GM18517 (cell line): Measurements from ENCODE around the gene CNPY1.

Experiments used
- ATAC-seq: cut with Tn5 transposase; IDR thresholded peaks from one replicate; pipeline ENCODE4 v1.9.1; 2021; ENCODE audit warnings: mild to moderate bottlenecking, moderate library complexity; ENCODE audit not compliant: unreplicated experiment

CNPY1 gene

GRCh38 chr7:155490697-155491628, 55.4 kb downstream of the CNPY1 start:
- ATAC-seq, result peak; percentile 86

GRCh38 chr7:155489862-155490696, 56.3 kb downstream of the CNPY1 start:
- peak; percentile 22 for ATAC-seq

GRCh38 chr7:155489158-155489840, 57.1 kb downstream of the CNPY1 start:
- ATAC-seq, result no peak

- ATAC-seq, result no peak
Measured at GRCh38 chr7:155488483-155489127, 57.8 kb downstream of the CNPY1 start.

GRCh38 chr7:155487509-155488482, 58.6 kb downstream of the CNPY1 start:
- no peak for ATAC-seq

GRCh38 chr7:155486783-155487508, 59.4 kb downstream of the CNPY1 start:
- ATAC-seq, result no peak

GRCh38 chr7:155484483-155485399, 61.6 kb downstream of the CNPY1 start:
- no peak for ATAC-seq

GRCh38 chr7:155483868-155484325, 62.5 kb downstream of the CNPY1 start:
- no peak for ATAC-seq

GRCh38 chr7:155483245-155483644, 63.1 kb downstream of the CNPY1 start:
- no peak for ATAC-seq

GRCh38 chr7:155482511-155483183, 63.7 kb downstream of the CNPY1 start:
- ATAC-seq, result no peak

GRCh38 chr7:155481764-155482163, 64.6 kb downstream of the CNPY1 start:
- ATAC-seq, result no peak

GRCh38 chr7:155477476-155477875, 68.9 kb downstream of the CNPY1 start:
- peak; percentile 96 for ATAC-seq

- no peak for ATAC-seq
Measured at GRCh38 chr7:155471718-155472117, 74.6 kb downstream of the CNPY1 start.

GRCh38 chr7:155470686-155471638, 75.4 kb downstream of the CNPY1 start:
- no peak for ATAC-seq

- no peak for ATAC-seq
Measured at GRCh38 chr7:155470186-155470487, 76.2 kb downstream of the CNPY1 start.
